Measurements from ENCODE around the gene EHMT1.

Gene EHMT1

DNA sequence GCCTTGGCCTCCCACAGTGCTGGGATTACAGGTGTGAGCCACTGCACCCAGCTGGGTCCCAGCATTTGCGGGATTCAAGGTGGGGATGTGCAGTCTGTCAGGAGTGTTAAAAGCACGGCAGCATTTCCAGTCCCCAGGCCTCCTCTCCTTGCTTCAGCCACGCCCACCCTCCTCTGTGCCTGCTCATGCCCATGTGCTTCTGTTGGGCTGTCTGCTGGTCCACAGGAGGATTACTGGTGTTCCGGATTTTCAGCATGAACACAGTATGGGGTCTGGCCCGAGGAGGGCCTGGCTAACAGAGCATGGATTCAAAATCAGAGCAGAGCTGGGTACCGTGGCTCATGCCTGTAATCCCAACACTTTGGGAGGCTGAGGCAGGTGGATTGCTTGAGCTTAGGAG, 7.9 kb upstream of the EHMT1 start:
- ChIA-PET POLR2A (no interaction called here), CTCF (interaction anchor here (1.1 to 1.6 kb wide), 3 partner anchors 8 to 29 kb away, joined by 3 to 5 read pairs (median 3); no protein-coding TSS in a partner anchor)
- H3K36me3 ChIP-seq (ENCODE audit: control insufficient read depth in 4 of 4, insufficient read depth in 4 of 4, low read length in 3 of 4): peaks cover 3 to 41% (median 26%) of the 10 kb centered on the region in 4 experiments
- no peak overlapping the region for H3K27ac ChIP-seq (ENCODE audit: insufficient read depth in 1 of 2, low read depth in 1 of 2, low read length in 2 of 2, poor library complexity in 1 of 2, severe bottlenecking in 2 of 2)
- no peak overlapping the region for H3K4me3 ChIP-seq (ENCODE audit: control insufficient read depth in 1 of 7, extremely low read depth in 1 of 7, insufficient read depth in 4 of 7, low read depth in 2 of 7, low read length in 6 of 7)
- H3K9me3 ChIP-seq (ENCODE audit: control extremely low read depth in 1 of 5, control insufficient read depth in 4 of 5, insufficient read depth in 2 of 5, low read depth in 1 of 5, low read length in 4 of 5): no peaks in the 10 kb centered on the region
- no peaks in the 10 kb centered on the region for H3K27me3 ChIP-seq (replicated peaks in 2 of 5; ENCODE audit: control insufficient read depth in 4 of 5, insufficient read depth in 5 of 5, low read length in 4 of 5)
- H3K4me1 ChIP-seq (ENCODE audit: control extremely low read depth in 1 of 4, control insufficient read depth in 4 of 4, insufficient read depth in 4 of 4, low read length in 3 of 4): peaks cover 1 to 47% (median 45%) of the 10 kb centered on the region in 4 experiments
- DNase-seq: no peak
- WGBS (ENCODE audit: insufficient coverage): 94% methylated on average over 6 of the region's 6 CpGs

DNA sequence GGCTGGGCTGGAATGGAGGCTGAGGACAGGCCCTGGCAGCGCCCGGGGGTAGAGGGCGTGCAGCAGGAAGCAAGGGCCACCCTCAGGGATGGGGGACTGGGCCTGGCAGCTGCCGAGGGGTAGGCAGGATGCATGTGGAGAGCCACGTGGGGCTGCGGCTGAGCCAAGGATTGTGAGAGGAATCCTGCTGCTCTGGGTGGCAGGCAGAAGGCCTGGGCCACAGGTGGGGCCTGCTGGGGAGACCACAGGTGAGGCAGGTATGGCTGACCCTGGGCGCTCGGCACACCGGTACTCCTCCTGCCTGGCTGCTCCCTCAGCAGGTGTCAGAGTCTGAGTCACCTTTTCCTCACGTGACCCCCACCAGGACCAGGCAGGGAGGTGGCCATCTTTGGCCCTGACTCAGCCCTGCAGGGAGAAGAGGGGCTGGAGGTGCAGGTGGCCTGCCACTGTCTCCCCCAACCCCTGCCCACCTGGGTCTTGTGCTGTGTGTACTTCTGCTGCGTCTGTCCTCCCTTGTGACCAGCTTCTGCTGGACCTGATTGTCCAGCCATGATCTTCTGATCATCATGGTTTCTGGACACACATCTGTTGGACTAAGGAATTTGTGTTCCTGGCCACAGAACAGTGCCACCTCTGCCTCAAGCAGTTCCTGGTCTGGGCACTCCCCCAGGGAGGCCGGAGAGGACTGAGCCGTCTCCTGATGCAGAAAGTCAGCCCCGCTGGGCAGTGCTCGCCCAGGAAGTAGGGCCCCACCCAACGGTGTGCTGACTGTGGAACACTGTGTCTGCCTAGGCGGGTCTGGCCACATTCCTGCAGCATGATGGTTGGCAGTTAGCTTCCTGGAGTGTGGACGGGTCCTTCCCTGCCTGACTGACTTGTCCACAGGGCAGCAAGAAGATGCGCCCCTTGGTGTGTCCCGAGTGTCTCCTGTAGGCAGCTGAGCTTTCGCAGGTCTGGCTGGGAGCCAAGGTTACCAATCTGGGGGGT, 6.9 kb upstream of the EHMT1 start:
- peak in 2 of 3 donors; percentile 72 to 74 for DNase-seq
- Histone ChIP-seq H3K27me3 (replicated peaks in 2 of 5; ENCODE audit: control insufficient read depth in 4 of 5, insufficient read depth in 5 of 5, low read length in 4 of 5) (no peaks in the 10 kb centered on the region), H3K36me3 (ENCODE audit: control insufficient read depth in 4 of 4, insufficient read depth in 4 of 4, low read length in 3 of 4) (peaks cover 4 to 48% (median 27%) of the 10 kb centered on the region in 4 experiments), H3K4me1 (ENCODE audit: control extremely low read depth in 1 of 4, control insufficient read depth in 4 of 4, insufficient read depth in 4 of 4, low read length in 3 of 4) (peaks cover 1 to 39% (median 36%) of the 10 kb centered on the region in 4 experiments), H3K9me3 (ENCODE audit: control extremely low read depth in 1 of 5, control insufficient read depth in 4 of 5, insufficient read depth in 2 of 5, low read depth in 1 of 5, low read length in 4 of 5) (no peaks in the 10 kb centered on the region), H3K27ac (ENCODE audit: insufficient read depth in 1 of 2, low read depth in 1 of 2, low read length in 2 of 2, poor library complexity in 1 of 2, severe bottlenecking in 2 of 2) (peak overlapping the region in 1 of 2 experiments; percentile 47), H3K4me3 (ENCODE audit: control insufficient read depth in 1 of 7, extremely low read depth in 1 of 7, insufficient read depth in 4 of 7, low read depth in 2 of 7, low read length in 6 of 7) (peak overlapping the region in 1 of 7 experiments; percentile 24)
- 74% methylated on average over 15 of the region's 21 CpGs for WGBS (ENCODE audit: insufficient coverage)
- POLR2A ChIA-PET: no interaction called here
- CTCF ChIA-PET: interaction anchor here (1.1 to 1.6 kb wide), 2 partner anchors 9 to 30 kb away, joined by 3 to 5 read pairs; no protein-coding TSS in a partner anchor

DNA sequence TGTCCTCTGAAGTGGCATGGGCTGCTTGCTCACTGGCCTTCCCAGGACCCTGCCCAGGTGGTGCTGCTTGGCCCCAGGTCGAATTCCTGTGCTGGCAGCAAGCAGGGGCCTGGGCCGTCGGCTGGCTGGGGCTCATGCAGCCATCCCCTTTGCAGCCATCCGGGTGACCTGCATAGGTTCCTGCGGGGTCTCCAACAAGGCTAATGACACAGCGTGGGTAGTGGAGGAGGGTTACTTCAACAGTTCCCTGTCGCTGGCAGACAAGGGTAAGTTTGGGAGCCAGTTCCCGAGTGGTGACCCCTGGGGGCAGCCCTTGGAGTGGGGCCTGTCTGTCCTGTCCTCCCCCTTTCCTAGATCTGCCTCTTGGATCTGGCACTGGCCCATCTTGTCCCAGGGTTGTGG, 6.1 kb upstream of the EHMT1 start:
- Histone ChIP-seq H3K36me3 (ENCODE audit: control insufficient read depth in 4 of 4, insufficient read depth in 4 of 4, low read length in 3 of 4) (peaks cover 4 to 48% (median 27%) of the 10 kb centered on the region in 4 experiments), H3K4me3 (ENCODE audit: control insufficient read depth in 1 of 7, extremely low read depth in 1 of 7, insufficient read depth in 4 of 7, low read depth in 2 of 7, low read length in 6 of 7) (no peak overlapping the region), H3K27me3 (replicated peaks in 2 of 5; ENCODE audit: control insufficient read depth in 4 of 5, insufficient read depth in 5 of 5, low read length in 4 of 5) (no peaks in the 10 kb centered on the region), H3K4me1 (ENCODE audit: control extremely low read depth in 1 of 4, control insufficient read depth in 4 of 4, insufficient read depth in 4 of 4, low read length in 3 of 4) (peaks cover 0 to 34% (median 34%) of the 10 kb centered on the region in 4 experiments), H3K9me3 (ENCODE audit: control extremely low read depth in 1 of 5, control insufficient read depth in 4 of 5, insufficient read depth in 2 of 5, low read depth in 1 of 5, low read length in 4 of 5) (no peaks in the 10 kb centered on the region), H3K27ac (ENCODE audit: insufficient read depth in 1 of 2, low read depth in 1 of 2, low read length in 2 of 2, poor library complexity in 1 of 2, severe bottlenecking in 2 of 2) (no peak overlapping the region)
- ChIA-PET POLR2A (no interaction called here), CTCF (no interaction called here)
- WGBS (ENCODE audit: insufficient coverage): 92% methylated on average over 8 of the region's 8 CpGs
- no peak for DNase-seq

DNA sequence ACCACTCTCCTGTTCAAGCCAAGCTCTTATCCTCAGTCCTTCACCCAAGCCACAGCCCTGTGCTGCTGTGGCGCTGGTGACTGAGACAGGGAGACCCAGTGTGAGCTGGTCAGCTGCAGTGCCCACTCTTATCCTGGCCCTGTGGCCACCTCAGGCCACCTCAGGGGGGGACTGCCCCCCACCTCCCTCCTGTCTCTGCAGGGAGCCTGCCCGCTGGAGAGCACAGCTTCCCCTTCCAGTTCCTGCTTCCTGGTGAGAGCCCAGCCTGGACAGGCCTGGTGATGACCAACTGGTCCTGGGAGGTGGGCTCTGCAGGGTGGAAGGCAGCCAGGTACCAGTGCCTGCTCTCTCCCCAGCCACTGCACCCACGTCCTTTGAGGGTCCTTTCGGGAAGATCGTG, 5.5 kb upstream of the EHMT1 start:
- Histone ChIP-seq H3K4me1 (ENCODE audit: control extremely low read depth in 1 of 4, control insufficient read depth in 4 of 4, insufficient read depth in 4 of 4, low read length in 3 of 4) (peaks cover 0 to 35% (median 33%) of the 10 kb centered on the region in 4 experiments), H3K36me3 (ENCODE audit: control insufficient read depth in 4 of 4, insufficient read depth in 4 of 4, low read length in 3 of 4) (peaks cover 4 to 48% (median 27%) of the 10 kb centered on the region in 4 experiments), H3K4me3 (ENCODE audit: control insufficient read depth in 1 of 7, extremely low read depth in 1 of 7, insufficient read depth in 4 of 7, low read depth in 2 of 7, low read length in 6 of 7) (no peak overlapping the region), H3K27ac (ENCODE audit: insufficient read depth in 1 of 2, low read depth in 1 of 2, low read length in 2 of 2, poor library complexity in 1 of 2, severe bottlenecking in 2 of 2) (no peak overlapping the region), H3K9me3 (ENCODE audit: control extremely low read depth in 1 of 5, control insufficient read depth in 4 of 5, insufficient read depth in 2 of 5, low read depth in 1 of 5, low read length in 4 of 5) (no peaks in the 10 kb centered on the region), H3K27me3 (replicated peaks in 2 of 5; ENCODE audit: control insufficient read depth in 4 of 5, insufficient read depth in 5 of 5, low read length in 4 of 5) (no peaks in the 10 kb centered on the region)
- ChIA-PET POLR2A (no interaction called here), CTCF (no interaction called here)
- no peak for DNase-seq
- 100% methylated on average over 4 of the region's 5 CpGs for WGBS (ENCODE audit: insufficient coverage)

DNA sequence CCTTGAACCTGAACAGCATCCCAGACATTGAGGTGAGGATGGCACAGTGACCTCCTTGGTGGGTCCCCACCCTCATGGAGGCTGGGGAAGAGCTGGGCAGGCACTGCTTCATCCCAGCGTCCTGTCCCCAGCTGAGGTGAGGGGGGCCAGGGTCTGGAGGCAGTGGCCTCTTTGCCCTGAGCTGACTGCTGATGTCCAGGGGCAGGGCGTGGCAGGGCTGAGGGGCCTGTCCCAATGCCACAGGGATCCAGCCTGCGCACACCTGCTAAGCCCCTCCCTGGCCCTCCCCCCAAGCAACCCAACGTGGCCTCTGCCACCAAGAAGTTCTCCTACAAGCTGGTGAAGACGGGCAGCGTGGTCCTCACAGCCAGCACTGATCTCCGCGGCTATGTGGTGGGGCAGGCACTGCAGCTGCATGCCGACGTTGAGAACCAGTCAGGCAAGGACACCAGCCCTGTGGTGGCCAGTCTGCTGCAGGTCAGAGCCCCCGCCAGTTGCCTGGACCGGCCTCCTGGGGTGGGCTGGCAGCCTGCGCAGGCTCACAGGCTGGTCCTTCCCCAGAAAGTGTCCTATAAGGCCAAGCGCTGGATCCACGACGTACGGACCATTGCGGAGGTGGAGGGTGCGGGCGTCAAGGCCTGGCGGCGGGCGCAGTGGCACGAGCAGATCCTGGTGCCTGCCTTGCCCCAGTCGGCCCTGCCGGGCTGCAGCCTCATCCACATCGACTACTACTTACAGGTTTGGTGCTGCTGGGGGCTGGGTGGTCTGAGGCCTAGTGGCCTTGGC, 4.9 kb upstream of the EHMT1 start:
- H3K36me3 ChIP-seq (ENCODE audit: control insufficient read depth in 4 of 4, insufficient read depth in 4 of 4, low read length in 3 of 4): peaks cover 4 to 44% (median 27%) of the 10 kb centered on the region in 4 experiments

DNA sequence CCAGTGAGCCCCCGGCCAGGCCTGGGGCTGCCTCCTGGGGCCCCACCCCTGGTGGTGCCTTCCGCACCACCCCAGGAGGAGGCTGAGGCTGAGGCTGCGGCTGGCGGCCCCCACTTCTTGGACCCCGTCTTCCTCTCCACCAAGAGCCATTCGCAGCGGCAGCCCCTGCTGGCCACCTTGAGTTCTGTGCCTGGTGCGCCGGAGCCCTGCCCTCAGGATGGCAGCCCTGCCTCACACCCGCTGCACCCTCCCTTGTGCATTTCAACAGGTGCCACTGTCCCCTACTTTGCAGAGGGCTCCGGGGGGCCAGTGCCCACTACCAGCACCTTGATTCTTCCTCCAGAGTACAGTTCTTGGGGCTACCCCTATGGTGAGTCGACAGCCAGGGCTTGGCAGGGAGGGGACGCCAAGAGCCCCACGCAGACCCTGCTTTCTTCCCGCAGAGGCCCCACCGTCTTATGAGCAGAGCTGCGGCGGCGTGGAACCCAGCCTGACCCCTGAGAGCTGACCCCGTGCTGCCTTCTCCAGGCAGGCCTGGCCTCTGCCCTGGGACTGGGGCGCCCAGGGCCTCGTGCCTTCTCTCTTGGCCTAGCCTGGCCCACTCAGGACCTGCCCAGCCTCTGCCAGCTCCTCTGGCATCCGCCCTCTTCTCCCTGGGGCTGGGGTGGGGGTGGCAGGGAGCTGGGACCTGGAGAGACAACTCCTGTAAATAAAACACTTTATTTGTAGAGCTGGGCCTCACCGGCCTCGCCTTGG, 4.0 kb upstream of the EHMT1 start:
- no peak overlapping the region for H3K4me3 ChIP-seq (ENCODE audit: control insufficient read depth in 1 of 7, extremely low read depth in 1 of 7, insufficient read depth in 4 of 7, low read depth in 2 of 7, low read length in 6 of 7)
- ChIA-PET POLR2A (no interaction called here), CTCF (no interaction called here)
- WGBS (ENCODE audit: insufficient coverage): 98% methylated on average over 23 of the region's 25 CpGs
- H3K36me3 ChIP-seq (ENCODE audit: control insufficient read depth in 4 of 4, insufficient read depth in 4 of 4, low read length in 3 of 4): peaks cover 4 to 43% (median 27%) of the 10 kb centered on the region in 4 experiments
- no peak for DNase-seq
- no peaks in the 10 kb centered on the region for H3K9me3 ChIP-seq (ENCODE audit: control extremely low read depth in 1 of 5, control insufficient read depth in 4 of 5, insufficient read depth in 2 of 5, low read depth in 1 of 5, low read length in 4 of 5)
- no peak overlapping the region for H3K27ac ChIP-seq (ENCODE audit: insufficient read depth in 1 of 2, low read depth in 1 of 2, low read length in 2 of 2, poor library complexity in 1 of 2, severe bottlenecking in 2 of 2)
- H3K27me3 ChIP-seq (replicated peaks in 2 of 5; ENCODE audit: control insufficient read depth in 4 of 5, insufficient read depth in 5 of 5, low read length in 4 of 5): no peaks in the 10 kb centered on the region
- peaks cover 2 to 33% (median 32%) of the 10 kb centered on the region in 4 experiments for H3K4me1 ChIP-seq (ENCODE audit: control extremely low read depth in 1 of 4, control insufficient read depth in 4 of 4, insufficient read depth in 4 of 4, low read length in 3 of 4)

More for the DNA sequence above, 4.9 kb upstream of the EHMT1 start:
- DNase-seq: no peak
- Histone ChIP-seq H3K4me3 (ENCODE audit: control insufficient read depth in 1 of 7, extremely low read depth in 1 of 7, insufficient read depth in 4 of 7, low read depth in 2 of 7, low read length in 6 of 7) (no peak overlapping the region), H3K4me1 (ENCODE audit: control extremely low read depth in 1 of 4, control insufficient read depth in 4 of 4, insufficient read depth in 4 of 4, low read length in 3 of 4) (peaks cover 0 to 30% (median 27%) of the 10 kb centered on the region in 4 experiments), H3K27ac (ENCODE audit: insufficient read depth in 1 of 2, low read depth in 1 of 2, low read length in 2 of 2, poor library complexity in 1 of 2, severe bottlenecking in 2 of 2) (no peak overlapping the region), H3K9me3 (ENCODE audit: control extremely low read depth in 1 of 5, control insufficient read depth in 4 of 5, insufficient read depth in 2 of 5, low read depth in 1 of 5, low read length in 4 of 5) (no peaks in the 10 kb centered on the region), H3K27me3 (replicated peaks in 2 of 5; ENCODE audit: control insufficient read depth in 4 of 5, insufficient read depth in 5 of 5, low read length in 4 of 5) (no peaks in the 10 kb centered on the region)
- CTCF ChIA-PET: no interaction called here
- POLR2A ChIA-PET: no interaction called here
- WGBS (ENCODE audit: insufficient coverage): 99% methylated on average over 25 of the region's 27 CpGs
